Measurements from ENCODE around the gene CLIP4. TPM values are rescaled to one million over a fixed set of nuclear protein-coding genes. Genes with fewer than 3 reads are reported as not detected.

The CLIP4 gene
- total RNA-seq, 1 experiment from 2014 or later: 40.3 TPM

Other genes starting within 250 kb of the CLIP4 start
- gene TRMT61B, start 245.1 kb upstream of the CLIP4 start, total RNA-seq (2014; rRNA removed; shearing (Covaris generic)): 14.5 and 29.2 TPM in 2 replicates
- gene WDR43, start 220.7 kb upstream of the CLIP4 start, total RNA-seq (2014; rRNA removed; shearing (Covaris generic)): 42.5 and 49.0 TPM in 2 replicates
- gene TOGARAM2, start 134.1 kb upstream of the CLIP4 start, total RNA-seq (2014; rRNA removed; shearing (Covaris generic)): 0.29 TPM in 1 of 2 replicates, not detected in the other
- not detected in 2 replicates for gene PCARE, start 40.9 kb upstream of the CLIP4 start, total RNA-seq (2014; rRNA removed; shearing (Covaris generic))